DOHH2 (cell line): ENCODE results near the gene GATAD2A.

Experiments used
- H3F3A ChIP-seq: fragments of 200-600 bp; sonication (generic), shearing (Covaris generic); 2 replicates; pipeline ENCODE4 v1.6.0; 2016; ENCODE audit warnings: antibody characterized with exemption, mild to moderate bottlenecking; ENCODE audit not compliant: control insufficient read depth, insufficient read depth
- H3K27ac ChIP-seq: fragments of 200-600 bp; sonication (generic); 2 replicates; pipeline ENCODE4 v1.5.1; 2014; ENCODE audit warnings: low read depth, mild to moderate bottlenecking, low read length, moderate library complexity
- H3K27me3 ChIP-seq: fragments of 200-600 bp; sonication (generic); 2 replicates; pipeline ENCODE4 v1.6.1; 2014; ENCODE audit warnings: mild to moderate bottlenecking, low read length, mixed read lengths; ENCODE audit not compliant: control insufficient read depth
- H3K36me3 ChIP-seq: fragments of 200-600 bp; sonication (generic); 2 replicates; pipeline ENCODE4 v1.6.1; 2014; ENCODE audit warnings: mild to moderate bottlenecking, low read length, moderate library complexity, mixed read lengths; ENCODE audit not compliant: control insufficient read depth
- H3K4me1 ChIP-seq: fragments of 200-600 bp; sonication (generic); 2 replicates; pipeline ENCODE4 v1.6.1; 2014; ENCODE audit warnings: mild to moderate bottlenecking, low read length, mixed read lengths; ENCODE audit not compliant: control insufficient read depth
- H3K4me2 ChIP-seq: fragments of 200-600 bp; sonication (generic); 2 replicates; pipeline ENCODE4 v1.6.0; 2014; ENCODE audit warnings: mild to moderate bottlenecking, low read length, moderate library complexity
- H3K4me3 ChIP-seq: fragments of 200-600 bp; sonication (generic); 2 replicates; pipeline ENCODE4 v1.5.1; 2014; ENCODE audit warnings: mild to moderate bottlenecking, low read length, mixed read lengths
- H3K79me2 ChIP-seq: fragments of 200-600 bp; sonication (generic); 2 replicates; pipeline ENCODE4 v1.6.1; 2014; ENCODE audit warnings: mild to moderate bottlenecking, low read length, mixed read lengths; ENCODE audit not compliant: control insufficient read depth
- H3K9me2 ChIP-seq: fragments of 200-600 bp; sonication (generic); replicated peaks from 2 replicates; pipeline ENCODE4 v1.6.1; 2014; ENCODE audit warnings: mild to moderate bottlenecking, low read length, mixed read lengths; ENCODE audit not compliant: control insufficient read depth
- H3K9me3 ChIP-seq: fragments of 200-600 bp; sonication (generic); 2 replicates; pipeline ENCODE4 v1.6.1; 2014; ENCODE audit warnings: antibody characterized with exemption, low read length, mixed read lengths; ENCODE audit not compliant: control insufficient read depth, insufficient read depth
- H4K20me1 ChIP-seq: fragments of 200-600 bp; sonication (generic); 2 replicates; pipeline ENCODE4 v1.6.0; 2014; ENCODE audit warnings: low read depth, mild to moderate bottlenecking, antibody characterized with exemption, low read length, moderate library complexity; ENCODE audit not compliant: control insufficient read depth, insufficient read depth
- EZH2phosphoT487 ChIP-seq: fragments of 200-600 bp; sonication (generic); IDR thresholded peaks from 2 replicates; pipeline ENCODE4 v1.6.1; 2017; ENCODE audit warnings: borderline replicate concordance, mild to moderate bottlenecking, antibody characterized with exemption, low read length, moderate library complexity, mixed read lengths
- TF ChIP-seq, protein P1 (sequence below): fragments of 200-600 bp; sonication (generic); IDR thresholded peaks from one replicate; pipeline ENCODE4 v1.5.1; 2014; ENCODE audit warnings: antibody characterized with exemption, mild to moderate bottlenecking, low read depth, low read length; ENCODE audit not compliant: poor library complexity, severe bottlenecking

GATAD2A gene

GRCh38 chr19:19409205-19409604 is 3.7 kb downstream of the GATAD2A start:
- Histone ChIP-seq H3K9me3 (no peaks in the 10 kb centered on the region), H3K4me1 (peaks cover 45% of the 10 kb centered on the region), H3K4me3 (0 out of 2 replicates have a peak overlapping the region, but pooled peaks have one; percentile 3), H3K36me3 (peaks cover 45% of the 10 kb centered on the region), H3K27me3 (no peaks in the 10 kb centered on the region), H3K4me2 (peak overlapping the region; percentile 96), H3K79me2 (peaks cover 95% of the 10 kb centered on the region), H4K20me1 (peaks cover 45% of the 10 kb centered on the region), H3F3A (peaks cover 8% of the 10 kb centered on the region), H3K27ac (no peak overlapping the region), H3K9me2 (no peaks in the 10 kb centered on the region)
- TF ChIP-seq EZH2phosphoT487 = no peak
- TF ChIP-seq, protein P1, sequence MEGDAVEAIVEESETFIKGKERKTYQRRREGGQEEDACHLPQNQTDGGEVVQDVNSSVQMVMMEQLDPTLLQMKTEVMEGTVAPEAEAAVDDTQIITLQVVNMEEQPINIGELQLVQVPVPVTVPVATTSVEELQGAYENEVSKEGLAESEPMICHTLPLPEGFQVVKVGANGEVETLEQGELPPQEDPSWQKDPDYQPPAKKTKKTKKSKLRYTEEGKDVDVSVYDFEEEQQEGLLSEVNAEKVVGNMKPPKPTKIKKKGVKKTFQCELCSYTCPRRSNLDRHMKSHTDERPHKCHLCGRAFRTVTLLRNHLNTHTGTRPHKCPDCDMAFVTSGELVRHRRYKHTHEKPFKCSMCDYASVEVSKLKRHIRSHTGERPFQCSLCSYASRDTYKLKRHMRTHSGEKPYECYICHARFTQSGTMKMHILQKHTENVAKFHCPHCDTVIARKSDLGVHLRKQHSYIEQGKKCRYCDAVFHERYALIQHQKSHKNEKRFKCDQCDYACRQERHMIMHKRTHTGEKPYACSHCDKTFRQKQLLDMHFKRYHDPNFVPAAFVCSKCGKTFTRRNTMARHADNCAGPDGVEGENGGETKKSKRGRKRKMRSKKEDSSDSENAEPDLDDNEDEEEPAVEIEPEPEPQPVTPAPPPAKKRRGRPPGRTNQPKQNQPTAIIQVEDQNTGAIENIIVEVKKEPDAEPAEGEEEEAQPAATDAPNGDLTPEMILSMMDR = no peak

DNA sequence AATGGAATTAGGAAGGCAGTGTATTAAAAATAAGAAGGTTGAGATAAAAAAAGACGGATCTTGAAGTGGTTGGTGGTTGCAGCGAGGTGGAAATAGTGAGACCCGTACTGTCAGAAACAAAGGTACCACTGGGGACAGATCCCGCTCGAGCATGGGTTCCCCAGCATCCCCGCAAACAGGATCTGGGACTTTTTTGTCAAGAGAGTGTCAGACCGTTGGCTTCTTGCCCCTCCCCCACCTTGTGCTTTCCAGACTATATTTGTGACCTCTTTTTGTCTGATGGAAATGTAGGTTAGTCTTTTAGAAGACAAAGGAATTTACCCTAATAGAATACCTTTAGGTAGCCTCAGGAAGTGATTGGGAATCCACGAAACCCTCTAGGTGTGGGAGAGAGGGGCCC is 4.2 kb downstream of the GATAD2A start:
- Histone ChIP-seq H3K9me3 (no peaks in the 10 kb centered on the region), H3K4me2 (peak overlapping the region; percentile 96), H4K20me1 (peaks cover 47% of the 10 kb centered on the region), H3K27me3 (no peaks in the 10 kb centered on the region), H3K27ac (no peak overlapping the region), H3K36me3 (peaks cover 46% of the 10 kb centered on the region), H3K4me1 (peaks cover 43% of the 10 kb centered on the region), H3K79me2 (peaks cover 95% of the 10 kb centered on the region), H3F3A (peaks cover 3% of the 10 kb centered on the region), H3K4me3 (no peak overlapping the region), H3K9me2 (no peaks in the 10 kb centered on the region)
- no peak for TF ChIP-seq EZH2phosphoT487
- TF ChIP-seq, protein P1 = no peak

- Histone ChIP-seq H3K79me2 (peaks cover 100% of the 10 kb centered on the region), H3K9me3 (no peaks in the 10 kb centered on the region), H3K4me1 (peaks cover 36% of the 10 kb centered on the region), H3K36me3 (peaks cover 46% of the 10 kb centered on the region), H3K27me3 (no peaks in the 10 kb centered on the region), H3K4me3 (no peak overlapping the region), H3K4me2 (no peak overlapping the region), H3K27ac (no peak overlapping the region), H3F3A (no peaks in the 10 kb centered on the region; the same call in 1 of the 2 replicates), H3K9me2 (no peaks in the 10 kb centered on the region), H4K20me1 (peaks cover 47% of the 10 kb centered on the region)
- no peak for TF ChIP-seq EZH2phosphoT487
- TF ChIP-seq, protein P1 = no peak
Observed at GRCh38 chr19:19410553-19411550, 5.4 kb downstream of the GATAD2A start.
